IMR-90 (cell line): ENCODE measurements around the gene VAC14.

ENCODE experiments used
- BHLHE40 ChIP-seq: fragments of 150-350 bp; IDR thresholded peaks from 2 replicates; pipeline ENCODE4 v1.6.1; 2016; ENCODE audit warnings: mild to moderate bottlenecking, low read depth, low read length
- CEBPB ChIP-seq: IDR thresholded peaks from 2 replicates; pipeline ENCODE4 v1.6.1; 2012; ENCODE audit warnings: low read depth, low read length, improper control_type of control experiment
- CTCF ChIP-seq: conservative IDR thresholded peaks from 2 replicates; pipeline ENCODE4 v1.5.1; 2012; ENCODE audit warnings: mild to moderate bottlenecking, low read depth, low read length, improper control_type of control experiment
- FOS ChIP-seq: fragments of 150-350 bp; IDR thresholded peaks from 2 replicates; pipeline ENCODE4 v1.6.1; 2016; ENCODE audit warnings: low read depth, low read length
- MAFK ChIP-seq: IDR thresholded peaks from 2 replicates; pipeline ENCODE4 v1.6.1; 2012; ENCODE audit warnings: low read depth, low read length, improper control_type of control experiment
- MXI1 ChIP-seq: IDR thresholded peaks from 2 replicates; pipeline ENCODE4 v1.6.1; 2012; ENCODE audit warnings: low read depth, mild to moderate bottlenecking, low read length, moderate library complexity, borderline replicate concordance
- POLR2A ChIP-seq: IDR thresholded peaks from 2 replicates; pipeline ENCODE4 v1.6.1; 2012; ENCODE audit warnings: mild to moderate bottlenecking, low read depth, low read length
- USF2 ChIP-seq: fragments of 150-350 bp; IDR thresholded peaks from 2 replicates; pipeline ENCODE4 v1.6.1; 2017; ENCODE audit warnings: mild to moderate bottlenecking, antibody characterized with exemption, low read length, low read depth

GRCh38 chr16:70705056-70705455 is 95.9 kb downstream of the VAC14 start:
- no peak for TF ChIP-seq CTCF
- TF ChIP-seq MAFK: no peak
- no peak for TF ChIP-seq POLR2A
- no peak for TF ChIP-seq FOS
- TF ChIP-seq CEBPB: no peak
- TF ChIP-seq USF2: no peak
- TF ChIP-seq MXI1: no peak
- TF ChIP-seq BHLHE40: no peak
